Stimulated activated CD8-positive, alpha-beta memory T cell treated with anti-CD3 and anti-CD28 coated beads, Interleukin-15, amount 100 ng/mL, for 1 hour (primary cell): ENCODE measurements around the gene C1orf226.

ENCODE experiments used
- DNase-seq: peaks from one replicate; pipeline ENCODE4 v3.0.0-alpha.2; 2020; ENCODE audit warnings: low read depth

C1orf226 gene

GRCh38 chr1:162384601-162385279 is 3.2 kb downstream of the C1orf226 start:
- no peak for DNase-seq

- DNase-seq = no peak
Measured at GRCh38 chr1:162385280-162385623, 3.7 kb downstream of the C1orf226 start.

- DNase-seq = no peak
Measured at GRCh38 chr1:162385702-162386101, 4.2 kb downstream of the C1orf226 start.

- no peak for DNase-seq
Measured at GRCh38 chr1:162386292-162387225, 5.0 kb downstream of the C1orf226 start.

GRCh38 chr1:162387226-162388082 is 5.9 kb downstream of the C1orf226 start:
- no peak for DNase-seq

GRCh38 chr1:162388083-162388594 is 6.6 kb downstream of the C1orf226 start:
- no peak for DNase-seq

- no peak for DNase-seq
Measured at GRCh38 chr1:162388615-162389014, 7.1 kb downstream of the C1orf226 start.

- DNase-seq = no peak
Measured at GRCh38 chr1:162389021-162389818, 7.7 kb downstream of the C1orf226 start.

- no peak for DNase-seq
Measured at GRCh38 chr1:162389971-162390370, 8.4 kb downstream of the C1orf226 start.

GRCh38 chr1:162390396-162391185 is 9.1 kb downstream of the C1orf226 start:
- DNase-seq = no peak

GRCh38 chr1:162391790-162392563 is 10.4 kb downstream of the C1orf226 start:
- DNase-seq = no peak

GRCh38 chr1:162396201-162396906 is 14.8 kb downstream of the C1orf226 start:
- DNase-seq = no peak

- DNase-seq = no peak
Measured at GRCh38 chr1:162397039-162397448, 15.5 kb downstream of the C1orf226 start.

- no peak for DNase-seq
Measured at GRCh38 chr1:162397943-162398560, 16.5 kb downstream of the C1orf226 start.

- no peak for DNase-seq
Measured at GRCh38 chr1:162398999-162399580, 17.6 kb downstream of the C1orf226 start.

GRCh38 chr1:162400790-162401355 is 19.3 kb downstream of the C1orf226 start:
- no peak for DNase-seq

- no peak for DNase-seq
Measured at GRCh38 chr1:162404550-162405160, 23.1 kb downstream of the C1orf226 start.
